Left lung (tissue), 10 donors: ENCODE data around the gene TBX10. TPM values are rescaled to one million over a fixed set of nuclear protein-coding genes. Genes with fewer than 3 reads are reported as not detected.

Experiments
- ATAC-seq: fragments of 200-7000 bp; cut with Tn5 transposase; one replicate; pipeline ENCODE4 v1.9.1; 2020; ENCODE audit warnings: moderate library complexity
- DNase-seq, 4 donors: peaks; one replicate each; pipeline ENCODE4 v3.0.0-alpha.2; 2013 to 2020
- H3K27ac ChIP-seq, 2 donors: fragments of 200-600 bp; sonication (generic) in 1 of 2; one replicate each; pipeline versions ENCODE4 v1.5.0 to v1.8.0; 2020 to 2021
- H3K27me3 ChIP-seq, 2 donors: fragments of 200-600 bp; sonication (generic) in 1 of 2; one replicate each; pipeline versions ENCODE4 v1.5.0 to v1.8.0; 2020 to 2021
- H3K36me3 ChIP-seq, 2 donors: fragments of 200-600 bp; sonication (generic) in 1 of 2; one replicate each; pipeline versions ENCODE4 v1.5.0 to v1.8.0; 2020 to 2021
- H3K4me1 ChIP-seq, 2 donors: fragments of 200-600 bp; one replicate each; pipeline ENCODE4 v1.8.0; 2021
- H3K4me3 ChIP-seq, 2 donors: fragments of 200-600 bp; sonication (generic) in 1 of 2; one replicate each; pipeline versions ENCODE4 v1.5.0 to v1.8.0; 2020 to 2021; ENCODE audit warnings: mild to moderate bottlenecking in 1 of 2
- H3K9me3 ChIP-seq, 2 donors: fragments of 200-600 bp; sonication (generic) in 1 of 2; one replicate each; pipeline versions ENCODE4 v1.5.0 to v1.8.0; 2020 to 2021
- intact Hi-C, 2 donors: fragments of 100-400 bp; cut with DNase I; formaldehyde crosslinking; loops; one replicate each; pipeline versions ENCODE4 v1.11.2 to v1.14.2; 2022
- polyA plus RNA-seq, 6 donors: library from polyadenylated mRNA; unstranded; fragments of 120-200 nt; gene quantifications; one replicate each; pipeline ENCODE4 v1.2.1, GENCODE V29; 2013; ENCODE audit not compliant: insufficient read length in 6 of 6
- total RNA-seq, 2 donors: library from RNA; stranded (reverse); fragmentation: NEBNext Ultra II Directional; extraction: Animal tissue kit (Norgen Biotek cat#: 25700); gene quantifications; one replicate each; pipeline ENCODE4 v1.2.1, GENCODE V29; 2021
- TF ChIP-seq, protein P1 (sequence below), 2 donors: fragments of 200-600 bp; sonication (generic) in 1 of 2; IDR thresholded peaks; one replicate each; pipeline versions ENCODE4 v1.5.0 to v1.8.0; 2021; ENCODE audit warnings: antibody characterized with exemption in 2 of 2
- donor health status: DM: no; HTN: yes; CAD: no.
- donor health status: DM: no; HTN: no; CAD: no.

Gene TBX10
- total and polyA plus RNA-seq, 8 donors = 0.18 TPM; not detected in 7

GRCh38 chr11:67656278-67656922 is 16.8 kb upstream of the TBX10 start:
- TF ChIP-seq, protein P1, sequence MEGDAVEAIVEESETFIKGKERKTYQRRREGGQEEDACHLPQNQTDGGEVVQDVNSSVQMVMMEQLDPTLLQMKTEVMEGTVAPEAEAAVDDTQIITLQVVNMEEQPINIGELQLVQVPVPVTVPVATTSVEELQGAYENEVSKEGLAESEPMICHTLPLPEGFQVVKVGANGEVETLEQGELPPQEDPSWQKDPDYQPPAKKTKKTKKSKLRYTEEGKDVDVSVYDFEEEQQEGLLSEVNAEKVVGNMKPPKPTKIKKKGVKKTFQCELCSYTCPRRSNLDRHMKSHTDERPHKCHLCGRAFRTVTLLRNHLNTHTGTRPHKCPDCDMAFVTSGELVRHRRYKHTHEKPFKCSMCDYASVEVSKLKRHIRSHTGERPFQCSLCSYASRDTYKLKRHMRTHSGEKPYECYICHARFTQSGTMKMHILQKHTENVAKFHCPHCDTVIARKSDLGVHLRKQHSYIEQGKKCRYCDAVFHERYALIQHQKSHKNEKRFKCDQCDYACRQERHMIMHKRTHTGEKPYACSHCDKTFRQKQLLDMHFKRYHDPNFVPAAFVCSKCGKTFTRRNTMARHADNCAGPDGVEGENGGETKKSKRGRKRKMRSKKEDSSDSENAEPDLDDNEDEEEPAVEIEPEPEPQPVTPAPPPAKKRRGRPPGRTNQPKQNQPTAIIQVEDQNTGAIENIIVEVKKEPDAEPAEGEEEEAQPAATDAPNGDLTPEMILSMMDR (IDR thresholded peaks at IDR 0.05) = no peak
- no peak overlapping the region for H3K27ac ChIP-seq
- H3K36me3 ChIP-seq = no peaks in the 10 kb centered on the region
- no peak for ATAC-seq
- DNase-seq = no peak
- H3K4me1 ChIP-seq = no peaks in the 10 kb centered on the region
- H3K9me3 ChIP-seq = peaks cover 0 to 14% of the 10 kb centered on the region in 2 donors
- no peak overlapping the region for H3K4me3 ChIP-seq
- H3K27me3 ChIP-seq = peaks cover 0 to 6% of the 10 kb centered on the region in 2 donors
- intact Hi-C loops = no loop called here

DNA sequence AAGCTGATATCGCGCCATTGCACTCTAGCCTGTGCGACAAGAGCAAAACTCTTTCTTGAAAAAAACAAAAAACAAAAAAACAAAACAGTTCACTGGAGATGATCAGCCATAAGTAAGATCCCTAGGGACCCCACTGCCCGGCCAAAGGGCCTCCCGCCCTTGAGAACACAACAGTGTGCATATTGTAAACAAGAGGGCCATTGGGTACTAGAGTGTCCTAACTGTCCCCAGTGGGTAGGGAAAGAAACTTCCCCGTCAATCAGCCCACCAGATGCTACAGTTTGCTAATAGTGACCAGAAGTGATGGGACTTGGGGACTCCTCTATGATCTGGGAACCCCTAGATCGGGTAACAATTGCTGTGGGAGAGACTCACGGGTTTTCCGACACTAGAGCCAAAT is 14.7 kb upstream of the TBX10 start:
- no peaks in the 10 kb centered on the region for H3K36me3 ChIP-seq
- H3K27me3 ChIP-seq = peaks cover 0 to 18% of the 10 kb centered on the region in 2 donors
- TF ChIP-seq, protein P1 (IDR thresholded peaks at IDR 0.05) = no peak
- no peak overlapping the region for H3K4me3 ChIP-seq
- intact Hi-C loops = no loop called here
- no peak overlapping the region for H3K27ac ChIP-seq
- no peaks in the 10 kb centered on the region for H3K4me1 ChIP-seq
- DNase-seq = peak in 2 of 4 donors; percentile 5 to 29
- peaks cover 0 to 14% of the 10 kb centered on the region in 2 donors for H3K9me3 ChIP-seq
- ATAC-seq = no peak

GRCh38 chr11:67652965-67653845 is 13.6 kb upstream of the TBX10 start:
- H3K36me3 ChIP-seq = no peaks in the 10 kb centered on the region
- H3K4me3 ChIP-seq = no peak overlapping the region
- DNase-seq = peak in 2 of 4 donors; percentile 6 to 19
- no peak overlapping the region for H3K27ac ChIP-seq
- H3K9me3 ChIP-seq = peaks cover 0 to 14% of the 10 kb centered on the region in 2 donors
- no peaks in the 10 kb centered on the region for H3K4me1 ChIP-seq
- peaks cover 0 to 25% of the 10 kb centered on the region in 2 donors for H3K27me3 ChIP-seq
- ATAC-seq = no peak
- intact Hi-C loops = no loop called here
- TF ChIP-seq, protein P1 (IDR thresholded peaks at IDR 0.05) = no peak

DNA sequence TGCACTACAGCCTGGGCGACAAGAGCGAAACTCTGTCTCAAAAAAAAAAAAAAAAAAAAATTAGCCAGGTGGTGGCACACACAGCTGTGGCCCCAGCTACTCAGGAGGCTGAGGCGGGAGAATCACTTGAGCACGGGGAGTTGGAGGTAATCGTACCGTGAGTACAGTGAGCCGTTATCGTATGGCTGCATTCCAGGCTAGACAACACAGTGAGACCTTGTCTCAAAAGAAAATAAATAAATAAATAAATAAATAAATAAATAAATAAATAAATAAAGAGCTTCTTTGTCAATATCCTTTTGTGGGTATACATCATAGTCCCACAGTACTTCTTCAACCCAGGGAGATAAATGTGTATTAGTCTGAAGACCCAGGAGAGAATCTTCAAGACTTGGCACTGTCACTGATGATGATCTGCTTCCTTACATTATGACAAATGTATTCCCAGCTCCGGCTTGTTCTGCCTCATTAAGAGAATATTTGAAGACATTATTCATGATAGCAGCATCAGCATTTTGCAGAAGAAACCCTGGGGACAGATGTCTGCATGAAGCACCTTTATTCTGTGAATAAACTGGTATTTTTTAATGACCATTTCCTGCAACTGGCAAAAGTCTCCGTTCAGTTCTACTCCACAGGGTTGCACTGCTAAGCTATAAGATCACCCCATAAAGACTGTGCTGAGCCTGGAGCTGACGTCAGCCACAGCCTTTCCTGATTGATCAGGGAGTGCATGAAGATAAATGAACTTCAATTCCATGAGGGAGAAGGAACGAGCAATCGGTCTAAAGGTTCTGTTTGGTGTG is 12.6 kb upstream of the TBX10 start:
- Histone ChIP-seq H3K27me3 (peaks cover 0 to 36% of the 10 kb centered on the region in 2 donors), H3K36me3 (no peaks in the 10 kb centered on the region), H3K4me1 (peaks cover 0 to 8% of the 10 kb centered on the region in 2 donors), H3K4me3 (no peak overlapping the region), H3K27ac (no peak overlapping the region), H3K9me3 (peaks cover 0 to 14% of the 10 kb centered on the region in 2 donors)
- peak in 2 of 4 donors; percentile 1 to 13 for DNase-seq
- TF ChIP-seq, protein P1 (IDR thresholded peaks at IDR 0.05) = no peak
- intact Hi-C loops = no loop called here
- ATAC-seq = no peak
